HepG2 (cell line): ENCODE measurements around the gene LIMS2. TPM values are rescaled to one million over a fixed set of nuclear protein-coding genes. Genes with fewer than 3 reads are reported as not detected.
A peak's percentile ranks its signal among the peaks of the same experiment; 100 is the strongest.

Source experiments
- ATM ChIP-seq: fragments of 450-650 bp; IDR thresholded peaks from 2 replicates; pipeline ENCODE4 v1.7.1; 2017; ENCODE audit warnings: mild to moderate bottlenecking, borderline replicate concordance
- CBX2 ChIP-seq, 2 experiments: fragments of 200-600 bp in 1 of 2; sonication (generic); formaldehyde crosslinking in 1 of 2; IDR thresholded peaks; 2 replicates each; pipeline versions ENCODE4 v1.7.0 to v1.8.1; 2018 to 2022; ENCODE audit warnings: low read depth in 2 of 2, low read length in 1 of 2, mild to moderate bottlenecking in 1 of 2, missing genetic modification reagents in 1 of 2
- E2F2 ChIP-seq: sonication (generic); formaldehyde crosslinking; IDR thresholded peaks from 2 replicates; pipeline ENCODE4 v1.4.0; 2020; ENCODE audit warnings: missing genetic modification reagents, borderline replicate concordance
- HNRNPLL ChIP-seq: fragments of 200-400 bp; formaldehyde crosslinking; IDR thresholded peaks from 2 replicates; pipeline ENCODE4 v1.6.1; 2017; ENCODE audit warnings: mild to moderate bottlenecking, low read depth, low read length; ENCODE audit not compliant: poor library complexity, severe bottlenecking
- MAZ ChIP-seq, 2 experiments: sonication (generic) in 1 of 2; formaldehyde crosslinking in 1 of 2; IDR thresholded peaks; 2 replicates each; pipeline versions ENCODE4 v1.5.0 to v1.6.1; 2012 to 2020; ENCODE audit warnings: low read depth in 2 of 2, mild to moderate bottlenecking in 2 of 2, borderline replicate concordance in 1 of 2, improper control_type of control experiment in 1 of 2, low read length in 1 of 2, missing genetic modification reagents in 1 of 2, moderate library complexity in 1 of 2
- MLX ChIP-seq: IDR thresholded peaks from 2 replicates; pipeline ENCODE4 v1.6.1; 2016
- NFKBIZ ChIP-seq: IDR thresholded peaks from 2 replicates; pipeline ENCODE4 v1.6.1; 2018; ENCODE audit warnings: missing genetic modification reagents, missing compliant biosample characterization
- RAD21 ChIP-seq: fragments of 450-650 bp; formaldehyde crosslinking; IDR thresholded peaks from 2 replicates; pipeline ENCODE4 v1.5.0; 2020; ENCODE audit warnings: mild to moderate bottlenecking
- RFXAP ChIP-seq: sonication (generic); formaldehyde crosslinking; IDR thresholded peaks from 2 replicates; pipeline ENCODE4 v1.4.0; 2020; ENCODE audit warnings: missing genetic modification reagents, borderline replicate concordance
- SALL1 ChIP-seq: sonication (generic); formaldehyde crosslinking; IDR thresholded peaks from 2 replicates; pipeline ENCODE4 v1.8.0; 2022; ENCODE audit warnings: mild to moderate bottlenecking, missing genetic modification reagents
- ZFY ChIP-seq: sonication (generic); formaldehyde crosslinking; IDR thresholded peaks from 2 replicates; pipeline ENCODE4 v1.4.0; 2020; ENCODE audit warnings: missing genetic modification reagents
- ZFYVE20 ChIP-seq: sonication (generic); formaldehyde crosslinking; IDR thresholded peaks from 2 replicates; pipeline ENCODE4 v1.8.0; 2023; ENCODE audit warnings: low read depth, mild to moderate bottlenecking, moderate library complexity, missing genetic modification reagents, borderline replicate concordance
- ZNF280B ChIP-seq: sonication (generic); formaldehyde crosslinking; IDR thresholded peaks from 2 replicates; pipeline ENCODE4 v1.5.0; 2020; ENCODE audit warnings: missing genetic modification reagents, mild to moderate bottlenecking, borderline replicate concordance
- ZNF407 ChIP-seq: sonication (generic); formaldehyde crosslinking; IDR thresholded peaks from one replicate; pipeline ENCODE4 v1.5.1; 2020; ENCODE audit warnings: mild to moderate bottlenecking, missing genetic modification reagents; ENCODE audit errors: not compliant biosample characterization
- polyA plus RNA-seq, 8 experiments: library from polyadenylated mRNA; depleted of rRNA in 3 of 8; stranded (reverse) in 7 of 8; unstranded in 1 of 8; fragments of >200 nt; fragmentation: Illumina TruSeq in 4 of 8; extraction: Trizol in 4 of 8; gene quantifications; 2 replicates each; pipeline versions ENCODE4 v1.2.1 to v1.2.3, GENCODE V29; 2011 to 2016; ENCODE audit warnings: low read depth in 4 of 8, missing spikeins in 1 of 8, mixed read lengths in 1 of 8; ENCODE audit not compliant: insufficient read depth in 1 of 8
- total RNA-seq, 5 experiments: library from RNA; depleted of rRNA; stranded (reverse); fragments of >200 nt; fragmentation: Illumina TruSeq; extraction: Trizol; gene quantifications; 2 replicates each; pipeline ENCODE4 v1.2.3, GENCODE V29; 2016; ENCODE audit warnings: low read depth in 1 of 5

LIMS2 gene
- total and polyA plus RNA-seq, 2 of the 13 experiments (the other 11 are each of a cell fraction or from before 2014, with no cell fraction given), result 1.0 to 1.9 TPM

- peak; percentile 19 for TF ChIP-seq HNRNPLL
- TF ChIP-seq ZFYVE20 (CRISPR knock-in tag), result peak; percentile 80; the same call in 1 of the 2 replicates
- 0 out of 2 replicates have a peak, but pooled peaks have one; percentile 36 for TF ChIP-seq ZNF280B (CRISPR knock-in tag)
- TF ChIP-seq RAD21 (CRISPR knock-in tag), result peak; percentile 46; the same call in 1 of the 2 replicates
- no peak for TF ChIP-seq ATM
- no peak for TF ChIP-seq CBX2 (IDR thresholded peaks at IDR 0.05; ENCODE audit: low read depth, low read length)
- TF ChIP-seq CBX2 (CRISPR knock-in tag; IDR thresholded peaks at IDR 0.05; ENCODE audit: low read depth), result peak; percentile 80; the same call in 1 of the 2 replicates
- TF ChIP-seq MLX (CRISPR knock-in tag), result no peak
- peak; percentile 31; the same call in 1 of the 2 replicates for TF ChIP-seq RFXAP (CRISPR knock-in tag)
- peak; percentile 63 for TF ChIP-seq SALL1 (CRISPR knock-in tag)
- peak; percentile 74 for TF ChIP-seq ZFY (CRISPR knock-in tag)
- no peak for TF ChIP-seq ZNF407 (CRISPR knock-in tag)
- peak; percentile 34; the same call in 1 of the 2 replicates for TF ChIP-seq MAZ (IDR thresholded peaks at IDR 0.05; ENCODE audit: borderline replicate concordance, low read depth, low read length)
- peak; percentile 72; the same call in 1 of the 2 replicates for TF ChIP-seq MAZ (CRISPR knock-in tag; IDR thresholded peaks at IDR 0.05; ENCODE audit: low read depth)
- no peak; the same call in 1 of the 2 replicates for TF ChIP-seq E2F2 (CRISPR knock-in tag)
- 0 out of 2 replicates have a peak, but pooled peaks have one; percentile 59 for TF ChIP-seq NFKBIZ (CRISPR knock-in tag)
Measured at GRCh38 chr2:127640082-127641072, 35.0 kb downstream of the LIMS2 start (continued).
